ENCODE measurements around the gene FSTL4. TPM values are rescaled to one million over a fixed set of nuclear protein-coding genes. Genes with fewer than 3 reads are reported as not detected.

The FSTL4 gene
- total RNA-seq, 1 donor from 2014 or later: 0.21 TPM

DNA sequence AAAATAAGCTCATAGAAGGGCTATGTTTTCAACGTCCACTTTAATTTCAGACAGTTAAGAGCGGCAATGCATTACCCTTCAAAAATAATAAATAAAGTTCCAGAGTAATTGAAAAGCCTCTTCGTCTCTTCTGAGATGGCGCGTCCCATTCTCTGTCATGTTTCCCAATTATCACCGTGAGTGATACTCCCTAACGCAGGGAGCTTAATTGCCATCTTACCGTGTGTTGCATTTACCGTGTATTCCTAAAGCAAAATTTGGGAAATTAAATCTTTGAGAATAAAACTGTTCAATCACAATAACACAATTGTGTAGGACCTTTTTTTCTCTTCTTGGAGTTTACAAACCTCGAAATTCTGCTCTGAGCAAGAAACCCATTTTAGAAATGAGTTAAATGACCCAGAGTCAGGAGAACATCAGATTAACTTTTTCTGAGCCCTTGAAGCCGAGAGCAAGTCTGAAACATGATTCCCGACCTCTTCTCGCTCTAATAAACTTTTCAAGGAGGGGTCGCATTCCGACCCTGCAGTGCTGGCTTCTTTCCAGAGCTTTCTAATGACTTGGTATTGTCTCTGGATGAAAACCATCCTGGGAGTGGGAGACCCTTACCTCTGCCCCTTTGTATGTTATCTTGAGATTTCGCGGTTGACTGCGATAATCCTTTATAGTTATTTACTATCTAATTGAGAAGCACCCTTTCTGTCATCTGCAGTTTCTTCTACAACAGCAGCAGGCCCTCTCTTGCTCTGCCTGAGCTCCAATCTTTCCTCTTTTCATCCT lies 251.5 kb downstream of the FSTL4 start:
- Mint-ChIP-seq H3K4me1 (ENCODE audit: unreplicated experiment) (no peaks in the 10 kb centered on the region), H3K27ac (ENCODE audit: unreplicated experiment) (no peak overlapping the region), H3K36me3 (ENCODE audit: low read depth, unreplicated experiment) (no peaks in the 10 kb centered on the region), H3K9me3 (ENCODE audit: unreplicated experiment) (no peaks in the 10 kb centered on the region), H3K27me3 (ENCODE audit: unreplicated experiment) (no peaks in the 10 kb centered on the region), H3K4me3 (ENCODE audit: unreplicated experiment) (no peak overlapping the region)
- DNase-seq (ENCODE audit: low spot score): no peak
- TF ChIP-seq, protein P1, sequence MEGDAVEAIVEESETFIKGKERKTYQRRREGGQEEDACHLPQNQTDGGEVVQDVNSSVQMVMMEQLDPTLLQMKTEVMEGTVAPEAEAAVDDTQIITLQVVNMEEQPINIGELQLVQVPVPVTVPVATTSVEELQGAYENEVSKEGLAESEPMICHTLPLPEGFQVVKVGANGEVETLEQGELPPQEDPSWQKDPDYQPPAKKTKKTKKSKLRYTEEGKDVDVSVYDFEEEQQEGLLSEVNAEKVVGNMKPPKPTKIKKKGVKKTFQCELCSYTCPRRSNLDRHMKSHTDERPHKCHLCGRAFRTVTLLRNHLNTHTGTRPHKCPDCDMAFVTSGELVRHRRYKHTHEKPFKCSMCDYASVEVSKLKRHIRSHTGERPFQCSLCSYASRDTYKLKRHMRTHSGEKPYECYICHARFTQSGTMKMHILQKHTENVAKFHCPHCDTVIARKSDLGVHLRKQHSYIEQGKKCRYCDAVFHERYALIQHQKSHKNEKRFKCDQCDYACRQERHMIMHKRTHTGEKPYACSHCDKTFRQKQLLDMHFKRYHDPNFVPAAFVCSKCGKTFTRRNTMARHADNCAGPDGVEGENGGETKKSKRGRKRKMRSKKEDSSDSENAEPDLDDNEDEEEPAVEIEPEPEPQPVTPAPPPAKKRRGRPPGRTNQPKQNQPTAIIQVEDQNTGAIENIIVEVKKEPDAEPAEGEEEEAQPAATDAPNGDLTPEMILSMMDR (IDR thresholded peaks at IDR 0.05; ENCODE audit: unreplicated experiment): no peak

- H3K9me3 Mint-ChIP-seq (ENCODE audit: unreplicated experiment): no peaks in the 10 kb centered on the region
- H3K4me1 Mint-ChIP-seq (ENCODE audit: unreplicated experiment): no peaks in the 10 kb centered on the region
- no peak for DNase-seq (ENCODE audit: low spot score)
- H3K27ac Mint-ChIP-seq (ENCODE audit: unreplicated experiment): no peak overlapping the region
- TF ChIP-seq, protein P1 (IDR thresholded peaks at IDR 0.05; ENCODE audit: unreplicated experiment): no peak
- no peaks in the 10 kb centered on the region for H3K27me3 Mint-ChIP-seq (ENCODE audit: unreplicated experiment)
- no peak overlapping the region for H3K4me3 Mint-ChIP-seq (ENCODE audit: unreplicated experiment)
- no peaks in the 10 kb centered on the region for H3K36me3 Mint-ChIP-seq (ENCODE audit: low read depth, unreplicated experiment)
Observed at GRCh38 chr5:133359861-133360260, 252.5 kb downstream of the FSTL4 start.

GRCh38 chr5:133358271-133358670 lies 254.1 kb downstream of the FSTL4 start:
- H3K4me3 Mint-ChIP-seq (ENCODE audit: unreplicated experiment): no peak overlapping the region
- no peaks in the 10 kb centered on the region for H3K27me3 Mint-ChIP-seq (ENCODE audit: unreplicated experiment)
- TF ChIP-seq, protein P1 (IDR thresholded peaks at IDR 0.05; ENCODE audit: unreplicated experiment): no peak
- H3K27ac Mint-ChIP-seq (ENCODE audit: unreplicated experiment): no peak overlapping the region
- no peaks in the 10 kb centered on the region for H3K9me3 Mint-ChIP-seq (ENCODE audit: unreplicated experiment)
- DNase-seq (ENCODE audit: low spot score): no peak
- H3K36me3 Mint-ChIP-seq (ENCODE audit: low read depth, unreplicated experiment): no peaks in the 10 kb centered on the region
- peaks cover 7% of the 10 kb centered on the region for H3K4me1 Mint-ChIP-seq (ENCODE audit: unreplicated experiment)

DNA sequence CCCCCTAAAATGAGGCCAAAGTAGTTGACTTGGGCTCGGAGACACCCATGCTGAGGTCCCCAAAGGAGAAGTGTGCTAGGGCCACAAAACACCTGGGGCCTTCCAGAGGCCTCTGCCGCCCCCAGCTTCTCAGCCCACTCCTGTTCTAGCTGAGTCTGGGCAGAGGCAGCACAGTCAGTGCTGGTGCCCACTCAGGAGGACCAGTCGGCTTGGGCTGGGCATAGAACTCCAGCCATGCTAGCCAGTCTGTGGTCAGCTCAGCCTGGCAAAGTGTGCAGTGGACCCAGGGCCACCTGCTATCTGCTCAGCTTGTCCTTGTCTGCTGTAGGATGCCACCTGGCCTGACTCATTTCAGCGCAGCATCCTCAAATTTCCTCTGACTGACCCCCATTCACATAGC lies 254.6 kb downstream of the FSTL4 start:
- no peak for DNase-seq (ENCODE audit: low spot score)
- no peak overlapping the region for H3K4me3 Mint-ChIP-seq (ENCODE audit: unreplicated experiment)
- H3K27me3 Mint-ChIP-seq (ENCODE audit: unreplicated experiment): no peaks in the 10 kb centered on the region
- H3K27ac Mint-ChIP-seq (ENCODE audit: unreplicated experiment): no peak overlapping the region
- TF ChIP-seq, protein P1 (IDR thresholded peaks at IDR 0.05; ENCODE audit: unreplicated experiment): no peak
- no peaks in the 10 kb centered on the region for H3K9me3 Mint-ChIP-seq (ENCODE audit: unreplicated experiment)
- H3K36me3 Mint-ChIP-seq (ENCODE audit: low read depth, unreplicated experiment): no peaks in the 10 kb centered on the region
- H3K4me1 Mint-ChIP-seq (ENCODE audit: unreplicated experiment): peaks cover 8% of the 10 kb centered on the region

DNA sequence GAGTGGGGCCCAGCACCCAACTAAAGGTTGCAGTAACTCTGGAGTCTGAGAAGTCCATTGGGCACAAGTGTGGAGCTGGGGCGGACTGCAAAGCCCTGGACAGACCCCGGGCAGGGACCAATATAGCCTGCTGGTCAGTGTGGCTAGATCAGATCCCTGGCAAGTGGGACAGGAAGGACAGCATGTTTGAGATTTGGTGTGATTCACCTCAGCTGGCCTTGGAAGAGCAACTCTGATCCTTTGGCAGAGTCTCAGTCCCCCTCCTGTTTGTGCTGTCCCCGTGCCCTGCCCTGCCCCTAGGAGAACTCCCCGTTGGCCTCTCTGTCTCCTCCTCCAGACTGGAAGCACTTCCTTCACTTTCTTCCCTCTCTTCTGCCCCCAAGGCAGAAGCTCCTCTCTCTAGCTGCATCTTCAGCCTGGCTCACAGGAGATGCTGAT lies 255.3 kb downstream of the FSTL4 start:
- no peaks in the 10 kb centered on the region for H3K9me3 Mint-ChIP-seq (ENCODE audit: unreplicated experiment)
- H3K4me1 Mint-ChIP-seq (ENCODE audit: unreplicated experiment): peaks cover 8% of the 10 kb centered on the region
- TF ChIP-seq, protein P1 (IDR thresholded peaks at IDR 0.05; ENCODE audit: unreplicated experiment): no peak
- H3K4me3 Mint-ChIP-seq (ENCODE audit: unreplicated experiment): no peak overlapping the region
- no peaks in the 10 kb centered on the region for H3K36me3 Mint-ChIP-seq (ENCODE audit: low read depth, unreplicated experiment)
- no peaks in the 10 kb centered on the region for H3K27me3 Mint-ChIP-seq (ENCODE audit: unreplicated experiment)
- no peak for DNase-seq (ENCODE audit: low spot score)
- no peak overlapping the region for H3K27ac Mint-ChIP-seq (ENCODE audit: unreplicated experiment)
